Right cardiac atrium (tissue), 5 donors: Measurements from ENCODE around the gene BEAN1. TPM values are rescaled to one million over a fixed set of nuclear protein-coding genes. Genes with fewer than 3 reads are reported as not detected.

ENCODE experiments used
- ATAC-seq, 2 donors: fragments of 200-7000 bp; cut with Tn5 transposase; one replicate each; pipeline versions ENCODE4 v1.8.0 to v1.9.1; 2020; ENCODE audit warnings: moderate library complexity in 2 of 2, mild to moderate bottlenecking in 1 of 2
- DNase-seq, 3 donors: peaks; one replicate each; pipeline ENCODE4 v3.0.0-alpha.2; 2020
- H3K27ac ChIP-seq: one replicate; pipeline ENCODE4 v1.5.1; 2013; ENCODE audit warnings: mild to moderate bottlenecking, low read length, control low read depth, moderate library complexity
- H3K27me3 ChIP-seq: one replicate; pipeline ENCODE4 v1.6.1; 2013; ENCODE audit not compliant: control insufficient read depth, insufficient read depth
- H3K4me1 ChIP-seq: one replicate; pipeline ENCODE4 v1.6.1; 2013; ENCODE audit warnings: low read length; ENCODE audit not compliant: control insufficient read depth, insufficient read depth
- H3K4me3 ChIP-seq: one replicate; pipeline ENCODE4 v1.5.1; 2013; ENCODE audit warnings: low read length, control low read depth
- H3K9me3 ChIP-seq: one replicate; pipeline ENCODE4 v1.6.1; 2013; ENCODE audit warnings: low read length; ENCODE audit not compliant: control insufficient read depth
- WGBS: extraction: QIAGEN DNeasy Blood & Tissue Kit; methylation state at CpG from one replicate; pipeline ENCODE4 v1.1.7; 2013; 5-methylcytosine and 5-hydroxymethylcytosine counted together
- intact Hi-C, 4 donors: fragments of 100-400 bp; cut with DNase I; formaldehyde crosslinking; loops; one replicate each; pipeline versions ENCODE4 v1.11.0 to v1.14.0; 2022 to 2023
- polyA plus RNA-seq: library from polyadenylated mRNA; stranded (reverse); fragments of 200-250 nt; gene quantifications from one replicate; pipeline ENCODE4 v1.2.3, GENCODE V29; 2013
- total RNA-seq, 4 donors: library from RNA; stranded (reverse); fragmentation: NEBNext Ultra II Directional; extraction: Animal tissue kit (Norgen Biotek cat#: 25700); gene quantifications; one replicate each; pipeline ENCODE4 v1.2.1, GENCODE V29; 2021
- donor health status: healthy with polysubstance abuse.
- donor health status: DM: no; HTN: yes; CAD: no.
- donor health status: DM: no; HTN: no; CAD: no.
- donor health status: DM: no; HTN: yes; CAD: no; lungs with severe emphysema.
- donor health status: DM: yes; HTN: yes; CAD: no.

Gene BEAN1
- total and polyA plus RNA-seq, 5 donors: 0.41 to 1.5 (median 1.1) TPM

- DNase-seq (no peak), ATAC-seq (no peak)
- H3K27ac ChIP-seq: no peak overlapping the region
- H3K9me3 ChIP-seq: no peaks in the 10 kb centered on the region
- H3K4me3 ChIP-seq: no peak overlapping the region
- no peaks in the 10 kb centered on the region for H3K4me1 ChIP-seq
- H3K27me3 ChIP-seq: no peaks in the 10 kb centered on the region
- WGBS: 81% methylated on average over 9 of the region's 9 CpGs
- intact Hi-C loops: no loop called here
Observed at GRCh38 chr16:66434619-66435430, 7.7 kb downstream of the BEAN1 start.

- intact Hi-C loops: no loop called here
- no peaks in the 10 kb centered on the region for H3K4me1 ChIP-seq
- no peaks in the 10 kb centered on the region for H3K9me3 ChIP-seq
- no peak for ATAC-seq
- no peaks in the 10 kb centered on the region for H3K27me3 ChIP-seq
- H3K27ac ChIP-seq: no peak overlapping the region
- no peak overlapping the region for H3K4me3 ChIP-seq
- DNase-seq: no peak
- WGBS: 88% methylated on average over 1 of the region's 1 CpG
Observed at GRCh38 chr16:66435896-66436295, 8.8 kb downstream of the BEAN1 start.

DNA sequence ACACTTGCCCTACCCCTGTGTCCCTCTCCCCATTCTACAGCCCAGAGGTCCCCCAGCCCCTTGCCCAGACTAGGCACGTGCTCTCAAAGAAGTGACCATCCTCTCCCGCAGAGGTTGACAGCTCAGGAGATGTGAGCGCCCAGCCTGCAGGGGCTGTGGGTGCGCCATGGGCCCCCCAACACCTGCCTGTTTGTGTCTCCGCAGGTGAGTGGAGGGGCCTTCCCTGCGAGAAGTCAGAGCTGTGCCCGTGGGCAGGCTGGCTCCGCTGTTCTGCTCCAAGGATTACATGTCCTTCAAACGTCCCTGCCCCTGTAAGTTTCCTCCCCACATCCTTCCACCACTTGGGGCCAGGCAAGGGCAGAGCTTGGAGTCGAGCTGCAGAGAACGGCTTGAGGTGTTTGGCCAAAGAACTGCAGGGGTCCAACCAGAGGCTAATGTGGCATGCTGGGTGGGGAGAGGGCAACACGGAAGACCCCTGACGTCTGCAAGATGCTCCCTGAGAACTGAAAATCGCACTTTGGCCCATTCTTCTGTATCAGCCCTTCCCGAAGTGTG, 10.4 kb downstream of the BEAN1 start:
- ATAC-seq: no peak
- no peak for DNase-seq
- H3K27ac ChIP-seq: no peak overlapping the region
- WGBS: 83% methylated on average over 15 of the region's 15 CpGs
- H3K27me3 ChIP-seq: no peaks in the 10 kb centered on the region
- intact Hi-C loops: no loop called here
- H3K9me3 ChIP-seq: no peaks in the 10 kb centered on the region
- no peak overlapping the region for H3K4me3 ChIP-seq
- no peaks in the 10 kb centered on the region for H3K4me1 ChIP-seq

- no peaks in the 10 kb centered on the region for H3K9me3 ChIP-seq
- intact Hi-C loops: no loop called here
- no peak for DNase-seq
- no peaks in the 10 kb centered on the region for H3K27me3 ChIP-seq
- H3K4me3 ChIP-seq: no peak overlapping the region
- no peak for ATAC-seq
- no peak overlapping the region for H3K27ac ChIP-seq
- H3K4me1 ChIP-seq: no peaks in the 10 kb centered on the region
- 91% methylated on average over 8 of the region's 8 CpGs for WGBS
Observed at GRCh38 chr16:66438536-66438935, 11.4 kb downstream of the BEAN1 start.

DNA sequence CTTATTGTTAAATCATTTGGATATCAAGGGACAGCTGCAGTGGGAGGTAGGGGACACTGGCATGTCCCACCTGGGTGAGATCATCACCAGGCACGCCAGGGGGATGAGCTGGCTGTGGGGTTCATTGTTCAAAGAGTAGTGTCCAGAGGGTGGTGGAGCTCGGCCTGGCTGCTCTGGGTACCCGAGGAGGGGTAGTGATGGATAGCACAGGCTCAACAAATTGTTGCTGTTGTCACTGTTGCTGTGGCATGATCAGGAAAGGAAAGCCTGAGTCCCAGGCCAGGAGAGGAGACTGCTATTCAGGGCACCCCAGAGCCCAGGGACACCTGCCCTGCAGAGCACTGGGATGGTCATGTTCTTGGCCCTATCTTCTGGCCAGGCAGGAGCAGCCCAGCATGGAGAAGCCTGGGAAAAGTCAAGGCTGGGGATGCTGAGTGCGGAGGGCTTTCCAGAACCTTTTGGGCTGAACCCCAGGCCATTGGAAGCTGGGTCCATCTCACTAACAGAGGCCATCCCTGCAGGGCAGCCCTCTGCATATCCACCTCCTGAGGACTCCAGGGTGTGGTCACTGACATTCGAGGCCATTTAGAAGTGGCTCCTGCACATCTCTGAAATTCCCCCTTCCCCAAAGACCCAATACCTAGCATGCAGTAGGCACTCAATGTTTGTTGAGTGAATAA, 12.1 kb downstream of the BEAN1 start:
- WGBS: 88% methylated on average over 5 of the region's 5 CpGs
- ATAC-seq (no peak), DNase-seq (no peak)
- H3K4me3 ChIP-seq: no peak overlapping the region
- no peaks in the 10 kb centered on the region for H3K27me3 ChIP-seq
- H3K27ac ChIP-seq: no peak overlapping the region
- intact Hi-C loops: no loop called here
- no peaks in the 10 kb centered on the region for H3K4me1 ChIP-seq
- no peaks in the 10 kb centered on the region for H3K9me3 ChIP-seq

GRCh38 chr16:66440271-66440802, 13.2 kb downstream of the BEAN1 start:
- DNase-seq (no peak), ATAC-seq (no peak)
- H3K9me3 ChIP-seq: no peaks in the 10 kb centered on the region
- H3K4me1 ChIP-seq: no peaks in the 10 kb centered on the region
- no peaks in the 10 kb centered on the region for H3K27me3 ChIP-seq
- no peak overlapping the region for H3K4me3 ChIP-seq
- intact Hi-C loops: no loop called here
- H3K27ac ChIP-seq: no peak overlapping the region
- 92% methylated on average over 10 of the region's 10 CpGs for WGBS

DNA sequence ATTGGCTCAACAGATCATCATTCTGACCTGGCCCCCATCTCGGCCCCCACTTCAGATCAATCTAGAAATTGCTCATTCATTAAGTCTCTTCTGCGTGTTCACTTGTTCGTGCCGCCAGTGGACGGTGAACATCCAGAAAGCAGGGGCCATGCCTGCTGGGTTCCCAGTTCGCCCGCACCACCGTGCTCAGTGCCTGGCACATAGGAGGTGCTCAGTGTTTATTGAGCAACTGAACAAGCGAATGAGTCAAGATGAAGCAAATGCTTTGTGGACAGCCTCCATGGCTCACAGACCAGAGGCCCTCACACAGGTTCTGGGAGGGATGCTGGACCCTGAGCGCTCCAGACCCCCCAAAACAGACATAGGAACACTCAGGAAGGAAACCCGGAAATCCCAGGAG, 13.9 kb downstream of the BEAN1 start:
- no peak overlapping the region for H3K4me3 ChIP-seq
- no peaks in the 10 kb centered on the region for H3K4me1 ChIP-seq
- ATAC-seq: no peak
- intact Hi-C loops: no loop called here
- H3K9me3 ChIP-seq: no peaks in the 10 kb centered on the region
- no peak for DNase-seq
- 94% methylated on average over 11 of the region's 11 CpGs for WGBS
- no peak overlapping the region for H3K27ac ChIP-seq
- H3K27me3 ChIP-seq: no peaks in the 10 kb centered on the region

- no peaks in the 10 kb centered on the region for H3K27me3 ChIP-seq
- ATAC-seq (no peak), DNase-seq (no peak)
- 74% methylated on average over 7 of the region's 7 CpGs for WGBS
- no peaks in the 10 kb centered on the region for H3K4me1 ChIP-seq
- intact Hi-C loops: no loop called here
- H3K4me3 ChIP-seq: no peak overlapping the region
- no peaks in the 10 kb centered on the region for H3K9me3 ChIP-seq
- H3K27ac ChIP-seq: no peak overlapping the region
Observed at GRCh38 chr16:66441586-66442375, 14.7 kb downstream of the BEAN1 start.

DNA sequence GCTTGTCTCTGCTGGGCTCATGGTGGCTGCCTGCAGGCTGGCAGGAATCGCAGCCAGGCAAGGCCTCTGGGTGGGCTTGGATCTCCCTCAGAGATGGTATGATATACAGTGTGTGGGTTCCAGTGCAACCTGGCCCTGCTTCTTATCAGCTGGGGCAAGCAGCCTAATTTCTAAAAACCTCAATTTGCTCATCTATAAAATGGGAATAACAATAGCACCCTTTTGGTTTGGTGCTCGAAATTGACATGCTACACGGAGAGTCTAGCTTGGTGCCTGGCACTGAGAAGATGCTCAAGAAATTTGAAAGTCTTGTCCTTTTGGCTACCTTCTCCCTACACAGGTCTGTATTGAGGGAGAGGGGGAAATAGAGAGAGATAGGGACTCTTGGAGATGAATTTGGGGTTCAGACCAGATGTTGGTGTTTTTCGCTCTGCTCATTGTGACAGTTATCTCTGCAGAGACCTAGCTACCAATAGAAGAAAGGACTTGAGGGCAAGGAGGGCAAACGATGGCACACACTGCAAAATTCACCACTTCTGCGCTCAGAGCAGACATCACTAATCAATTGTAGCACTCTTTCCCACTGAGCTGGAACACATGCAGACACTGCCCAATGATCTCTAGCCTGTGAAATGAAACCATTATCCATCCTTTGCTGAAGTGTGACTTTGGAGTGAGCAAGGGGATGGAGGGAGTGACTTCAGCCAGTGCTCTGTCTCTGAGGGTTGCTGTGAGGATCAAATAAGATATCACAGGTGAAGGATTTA, 15.6 kb downstream of the BEAN1 start:
- no peak overlapping the region for H3K4me3 ChIP-seq
- H3K27ac ChIP-seq: no peak overlapping the region
- DNase-seq (no peak), ATAC-seq (no peak)
- no peaks in the 10 kb centered on the region for H3K9me3 ChIP-seq
- 84% methylated on average over 6 of the region's 6 CpGs for whole genome bisulfite sequencing
- intact Hi-C loops: no loop called here
- H3K4me1 ChIP-seq: no peaks in the 10 kb centered on the region
- no peaks in the 10 kb centered on the region for H3K27me3 ChIP-seq

DNA sequence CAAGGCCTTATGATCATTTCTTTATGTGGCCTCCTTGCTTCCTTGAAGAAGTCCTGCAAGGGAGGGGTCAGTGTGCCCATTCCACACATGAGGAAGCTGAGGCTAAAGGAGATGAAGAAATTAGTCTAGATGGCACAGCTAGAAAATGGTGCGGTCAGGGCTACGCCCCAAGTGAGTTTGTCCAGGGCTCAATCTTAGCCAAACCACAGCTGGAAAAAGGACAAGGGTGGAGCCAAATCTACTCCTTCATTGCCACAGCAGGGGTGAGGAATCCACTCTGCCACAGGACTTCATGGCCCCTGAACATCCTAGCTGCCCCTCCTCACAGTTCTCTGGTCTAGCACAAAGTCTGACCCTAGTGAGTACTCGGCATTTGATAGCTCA, 16.2 kb downstream of the BEAN1 start:
- Histone ChIP-seq H3K9me3 (no peaks in the 10 kb centered on the region), H3K4me3 (no peak overlapping the region), H3K4me1 (no peaks in the 10 kb centered on the region), H3K27me3 (no peaks in the 10 kb centered on the region), H3K27ac (no peak overlapping the region)
- no peak for DNase-seq
- intact Hi-C loops: no loop called here
- ATAC-seq: no peak
- 88% methylated on average over 3 of the region's 3 CpGs for WGBS
